GM21447 (cell line): Measurements from ENCODE around the gene CLCF1.
A peak's percentile ranks its signal among the peaks of the same experiment; 100 is the strongest.

Source experiments
- ATAC-seq: cut with Tn5 transposase; IDR thresholded peaks from one replicate; pipeline ENCODE4 v1.9.1; 2021; ENCODE audit not compliant: unreplicated experiment

Gene CLCF1

DNA sequence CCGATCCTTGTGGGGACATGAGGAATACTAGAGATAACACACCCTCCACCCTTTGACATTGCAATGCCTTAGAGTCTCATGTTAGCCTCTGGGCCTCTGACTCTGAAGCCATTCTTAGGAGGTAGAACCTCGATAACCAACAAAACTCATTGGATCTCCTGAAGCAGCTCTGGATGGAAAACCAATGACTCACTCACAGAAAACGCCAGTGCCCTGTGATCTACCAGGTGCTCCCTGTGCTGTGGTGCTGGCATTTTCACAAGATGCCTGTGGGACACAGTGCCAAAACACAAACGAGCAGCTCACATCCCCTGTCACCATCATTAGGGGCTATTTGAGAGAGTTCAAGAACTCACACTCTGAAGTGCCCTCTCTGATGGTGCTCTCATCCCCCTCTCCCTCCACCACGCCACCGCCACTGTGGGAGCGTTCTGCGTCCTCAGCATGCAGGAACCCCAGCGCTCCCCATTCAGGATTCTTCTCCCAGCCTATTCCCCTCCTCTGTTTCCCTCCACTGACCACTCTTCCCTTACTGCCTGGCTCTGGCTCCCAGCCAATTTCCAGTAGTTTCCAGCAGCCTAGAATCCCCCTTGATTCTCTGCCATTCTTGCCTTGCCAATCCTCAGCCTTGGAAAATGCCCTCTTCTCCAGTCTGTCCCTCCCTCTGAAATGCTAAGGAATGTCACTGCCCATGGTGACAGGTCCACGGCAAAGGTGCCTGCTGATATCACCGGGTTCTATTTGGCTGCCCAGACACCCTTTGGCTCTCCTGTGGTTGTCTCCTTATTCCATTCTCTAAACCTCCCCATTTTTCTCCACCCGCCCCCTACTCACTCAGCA, 15.3 kb downstream of the CLCF1 start:
- no peak for ATAC-seq

DNA sequence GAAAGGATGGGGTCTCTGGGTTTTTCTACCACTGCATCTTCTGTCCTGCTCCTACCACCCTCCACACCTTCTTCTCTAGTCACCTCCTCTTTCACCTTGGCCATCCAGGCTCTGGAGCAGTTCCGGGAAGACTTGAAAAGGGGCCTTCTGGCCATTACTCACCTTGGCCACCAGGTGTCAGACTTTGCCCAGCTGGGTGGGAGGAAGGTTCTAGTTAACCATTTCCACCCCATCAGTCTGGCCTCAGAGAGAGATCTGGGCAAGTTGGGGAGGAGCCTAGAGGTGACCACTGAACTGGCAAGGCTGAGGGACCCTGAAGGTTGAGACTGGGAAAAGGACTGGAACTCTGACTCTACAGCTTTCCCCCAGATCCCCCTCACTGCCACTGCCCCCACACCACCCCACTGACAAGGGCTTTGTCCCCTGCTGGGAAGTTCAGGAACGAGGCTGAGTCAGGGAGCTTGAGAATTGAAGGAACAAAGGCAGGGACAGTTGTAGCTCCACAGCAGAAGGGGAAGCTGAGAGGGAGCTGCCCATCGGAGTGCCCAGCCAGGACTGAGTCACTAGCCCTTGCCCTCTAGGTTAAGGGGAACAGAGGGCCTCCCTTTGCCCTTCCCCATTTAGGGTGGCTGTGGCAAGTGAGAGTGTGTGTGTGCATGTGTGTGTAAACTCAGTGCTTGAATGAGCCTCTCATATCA, 16.4 kb downstream of the CLCF1 start:
- ATAC-seq: no peak

DNA sequence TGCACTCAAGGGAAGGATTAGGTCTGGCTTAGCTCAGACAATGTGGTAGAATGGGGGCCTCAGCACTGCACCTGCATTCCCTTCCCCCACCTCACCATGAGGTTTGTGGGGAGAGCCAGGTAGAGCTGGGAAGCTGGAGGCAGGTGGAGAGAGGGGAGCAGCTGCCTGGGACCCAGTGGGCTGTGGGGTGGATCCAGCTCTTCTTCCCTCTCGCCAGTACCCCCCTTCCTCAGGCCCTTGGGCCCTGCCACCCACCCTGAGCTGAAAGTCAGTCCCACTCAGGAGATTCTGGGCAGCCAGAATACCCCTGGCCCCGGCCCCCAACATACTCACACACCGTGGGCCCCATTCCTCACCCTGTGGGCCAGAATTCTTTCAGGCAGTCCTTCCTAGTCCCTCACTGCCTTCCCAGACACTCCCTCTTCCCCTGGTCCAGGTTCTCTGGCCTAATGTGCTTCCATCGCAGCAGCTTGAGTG, 17.0 kb downstream of the CLCF1 start:
- no peak for ATAC-seq

DNA sequence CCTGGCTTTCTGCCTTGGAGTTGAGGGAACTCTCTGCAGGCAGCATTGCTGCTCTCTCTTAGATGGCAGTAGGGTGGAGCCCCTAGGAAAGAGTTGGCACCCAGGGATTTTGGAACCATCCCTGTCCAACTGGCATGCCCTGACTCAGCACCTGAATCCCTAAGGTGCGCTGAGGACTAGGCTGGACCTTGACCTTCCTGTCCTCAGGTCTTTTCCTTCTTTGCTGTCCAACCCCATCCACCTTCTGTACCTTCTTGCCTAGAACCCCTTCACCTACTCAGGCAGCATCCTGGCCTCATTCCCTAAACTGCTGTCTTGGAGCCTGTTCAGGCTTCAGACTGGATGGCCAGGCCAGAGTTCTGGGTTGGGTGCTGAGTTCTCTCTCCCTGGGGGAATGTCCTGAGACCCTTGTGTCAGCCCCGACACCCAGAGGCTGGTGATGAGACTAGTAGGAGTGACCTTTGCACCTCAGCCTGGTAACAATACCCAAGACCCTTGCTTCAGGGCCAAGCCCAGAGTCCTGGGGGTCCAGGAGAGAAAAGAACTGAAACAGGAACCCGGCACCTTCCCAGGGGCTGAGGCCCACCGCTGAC, 17.5 kb downstream of the CLCF1 start:
- no peak for ATAC-seq

DNA sequence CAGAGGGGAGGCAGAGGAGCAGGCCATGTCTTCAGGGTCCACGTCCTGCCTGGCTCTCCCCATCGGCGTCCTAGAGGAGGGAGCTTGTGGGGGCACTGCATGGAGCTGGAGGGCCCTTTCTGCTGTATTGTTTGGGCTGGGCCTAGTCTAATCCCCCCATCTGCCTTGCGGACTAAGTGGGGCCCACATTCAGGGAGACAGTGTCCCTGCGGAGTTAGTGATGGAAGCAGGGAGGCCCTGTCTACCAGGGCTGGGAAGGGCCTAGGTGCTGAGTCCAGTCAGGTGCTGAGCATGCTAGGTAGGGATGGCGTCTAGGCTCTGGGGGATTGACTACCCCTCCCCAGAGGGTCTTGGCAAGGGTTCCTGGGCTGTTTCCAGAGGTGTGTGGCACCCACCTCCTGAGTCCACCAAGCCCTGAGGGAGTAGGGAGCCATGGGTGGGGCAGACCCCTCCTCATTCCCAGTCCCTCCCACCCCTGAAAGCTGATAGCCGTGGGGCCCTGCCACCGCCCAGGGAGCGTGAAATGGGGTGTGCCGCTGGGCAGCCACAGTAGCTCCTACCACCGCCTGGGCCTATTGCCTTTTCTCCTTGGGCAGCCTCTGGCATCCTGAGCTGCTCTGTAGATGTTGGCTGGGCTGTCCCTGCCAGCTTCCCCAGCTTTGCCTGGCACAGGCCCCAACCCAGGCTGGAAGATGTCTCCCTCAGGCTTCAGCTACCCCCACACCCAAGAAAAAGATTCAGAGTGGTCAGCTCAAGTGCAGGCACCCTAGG, 18.2 kb downstream of the CLCF1 start:
- no peak for ATAC-seq

DNA sequence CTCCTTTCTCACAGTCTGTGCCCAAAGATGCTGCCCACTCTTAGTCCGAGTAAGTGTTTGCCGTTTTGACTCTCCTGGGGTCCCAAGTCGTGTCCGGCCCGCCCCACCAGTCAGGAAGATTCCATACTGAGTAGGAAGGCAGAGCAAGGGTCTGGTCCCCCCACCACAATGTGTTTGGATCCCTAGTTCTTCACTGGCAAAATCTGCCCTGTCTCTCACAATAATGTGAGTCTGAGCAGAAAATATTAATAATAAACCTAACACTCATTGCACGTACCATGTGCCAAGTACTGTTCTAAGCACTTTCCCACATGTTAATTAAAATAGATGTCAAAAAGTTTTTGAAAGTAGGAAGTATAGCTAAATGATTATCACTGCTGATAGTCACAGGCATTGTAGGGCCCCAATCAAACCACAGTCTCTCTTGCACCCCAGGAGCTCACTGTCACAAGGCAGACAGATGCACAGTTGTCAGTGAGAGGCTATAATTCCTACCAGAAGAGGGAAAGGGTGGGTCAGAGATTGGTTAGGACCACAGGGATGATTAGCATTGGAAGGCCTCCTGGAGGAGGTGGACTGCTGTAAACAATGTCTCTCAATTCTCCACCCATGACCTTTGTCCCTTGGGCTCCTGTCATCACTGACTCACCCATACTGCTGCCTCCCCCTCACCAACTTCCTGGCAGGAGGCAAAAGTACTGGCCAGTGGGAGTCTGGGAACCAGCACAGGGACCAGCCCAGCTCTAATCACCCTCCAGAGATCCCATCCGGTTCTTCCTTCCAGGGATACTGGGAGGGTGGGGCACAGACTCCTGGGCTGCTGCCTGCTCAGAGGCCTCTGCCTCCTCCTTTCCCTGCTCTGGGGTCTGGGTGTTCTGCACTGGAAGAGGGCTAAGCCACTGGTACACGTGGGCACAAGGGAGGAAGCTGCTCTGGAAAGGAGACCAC, 19.0 kb downstream of the CLCF1 start:
- no peak for ATAC-seq

DNA sequence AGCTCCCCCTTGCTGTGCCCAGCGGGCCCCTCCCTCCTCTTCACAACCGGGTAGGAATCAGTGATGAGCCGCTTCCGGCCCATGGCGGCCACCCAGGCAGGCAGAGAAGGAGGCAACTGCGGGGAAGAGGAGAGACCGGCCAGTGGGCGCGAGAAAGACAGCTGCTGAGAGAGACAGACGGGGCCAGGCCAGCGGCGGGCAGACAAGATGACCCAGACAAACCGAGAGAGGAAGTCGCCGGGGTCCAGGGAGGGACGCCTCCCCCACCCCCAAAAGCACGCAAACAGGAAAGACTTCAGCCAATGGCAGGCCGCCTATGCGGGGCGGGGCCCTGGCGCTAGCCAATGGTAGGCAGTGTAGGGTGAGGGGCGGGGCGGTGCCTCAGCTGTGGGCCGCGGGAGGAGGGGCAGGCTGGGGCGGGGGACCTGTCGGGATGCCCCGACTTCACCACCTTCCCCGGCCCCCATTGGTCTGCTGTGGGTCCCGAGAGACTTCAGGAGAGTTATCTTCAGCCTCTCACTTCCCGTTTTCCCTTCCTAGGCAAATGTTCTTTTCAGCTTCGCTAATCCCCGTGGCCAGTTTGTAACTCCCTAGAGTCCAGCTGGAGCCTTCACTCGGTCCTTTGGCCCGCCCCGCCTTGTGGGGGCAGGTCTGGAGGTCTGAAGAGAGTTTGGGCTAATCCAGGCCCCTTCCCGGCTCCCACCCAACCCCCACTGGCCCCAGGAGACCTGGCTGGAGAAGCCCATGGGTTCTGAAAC, 19.9 kb downstream of the CLCF1 start, which contains the start of gene POLD4:
Gene POLD4 (minus strand): TSS at position 230 of the 758 bp plus-strand sequence. CDS start 147 bp downstream, at position 83.
- ATAC-seq: peak; percentile 63

DNA sequence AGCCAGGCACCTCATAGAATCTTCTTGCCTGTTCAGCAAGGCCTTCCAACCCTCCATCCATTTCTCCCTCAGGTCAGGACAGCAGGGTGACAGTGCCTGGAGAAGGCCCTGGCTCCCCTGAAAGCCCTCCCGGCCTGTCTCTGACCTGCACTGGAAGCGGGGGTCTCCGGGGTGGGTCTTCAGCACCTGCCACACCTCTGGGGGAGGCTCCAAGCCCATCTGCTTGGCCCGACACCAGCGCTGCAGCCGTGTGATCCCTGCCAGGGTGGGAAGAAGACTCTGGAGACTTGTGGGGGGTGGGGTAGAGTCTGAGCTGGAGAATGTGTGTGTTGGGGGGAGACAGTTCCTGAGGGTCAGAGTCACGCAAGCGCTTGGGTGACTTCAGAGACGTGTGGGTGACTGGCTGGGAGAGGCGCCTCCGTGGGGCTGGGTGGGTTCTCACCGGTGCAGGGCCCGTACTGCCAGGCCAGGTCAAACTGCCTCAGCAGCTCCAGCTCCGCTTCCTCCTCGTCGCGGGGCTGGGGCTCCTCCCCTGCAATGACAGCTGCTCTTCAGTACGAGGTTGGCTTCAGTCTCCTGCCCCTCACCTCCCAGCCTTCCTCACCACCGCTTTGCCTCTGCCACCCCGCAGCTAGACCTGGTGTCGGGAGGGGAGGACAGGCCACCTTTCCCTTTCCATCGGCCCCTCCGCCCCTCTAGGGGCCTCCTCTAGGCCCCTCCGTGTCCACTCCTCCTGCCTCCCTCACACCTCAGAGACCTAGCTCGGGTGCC, 20.7 kb downstream of the CLCF1 start:
- peak; percentile 5 for ATAC-seq

DNA sequence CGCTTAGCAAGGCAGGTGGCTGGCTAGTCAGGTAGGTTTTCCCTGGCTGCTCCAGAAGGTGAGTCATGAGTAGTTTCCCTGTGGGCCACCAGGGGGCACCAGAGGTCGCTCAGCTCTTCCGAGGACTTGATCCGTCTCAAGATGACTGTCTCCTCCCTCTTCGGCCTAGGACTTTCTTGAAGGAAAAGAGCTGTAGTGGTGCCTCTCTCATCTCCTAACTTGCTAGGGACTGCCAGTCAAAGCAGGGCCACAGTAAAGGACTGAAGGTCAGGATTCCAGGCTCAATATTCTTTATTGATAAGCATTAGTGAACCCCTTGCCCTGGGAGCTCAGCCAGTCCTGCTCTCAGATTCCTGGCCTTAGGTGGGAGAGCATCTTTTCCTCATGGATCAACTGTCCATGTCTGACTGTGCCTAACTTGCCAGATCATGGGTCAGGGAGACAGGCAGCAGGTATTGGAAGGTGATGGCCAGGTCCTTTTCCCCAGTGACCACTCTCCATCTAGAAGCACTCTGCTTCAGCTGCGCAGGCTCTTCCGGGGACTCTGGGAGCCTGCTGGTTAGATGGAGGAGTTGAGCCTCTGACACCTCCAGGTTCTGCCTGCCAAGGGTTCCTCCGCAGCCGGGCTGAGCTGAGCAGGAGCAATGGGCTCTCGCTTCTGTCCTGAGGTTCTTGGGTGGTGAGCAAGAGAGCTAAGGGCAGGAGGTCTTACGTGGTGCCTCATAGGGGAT, 22.0 kb downstream of the CLCF1 start:
- no peak for ATAC-seq

DNA sequence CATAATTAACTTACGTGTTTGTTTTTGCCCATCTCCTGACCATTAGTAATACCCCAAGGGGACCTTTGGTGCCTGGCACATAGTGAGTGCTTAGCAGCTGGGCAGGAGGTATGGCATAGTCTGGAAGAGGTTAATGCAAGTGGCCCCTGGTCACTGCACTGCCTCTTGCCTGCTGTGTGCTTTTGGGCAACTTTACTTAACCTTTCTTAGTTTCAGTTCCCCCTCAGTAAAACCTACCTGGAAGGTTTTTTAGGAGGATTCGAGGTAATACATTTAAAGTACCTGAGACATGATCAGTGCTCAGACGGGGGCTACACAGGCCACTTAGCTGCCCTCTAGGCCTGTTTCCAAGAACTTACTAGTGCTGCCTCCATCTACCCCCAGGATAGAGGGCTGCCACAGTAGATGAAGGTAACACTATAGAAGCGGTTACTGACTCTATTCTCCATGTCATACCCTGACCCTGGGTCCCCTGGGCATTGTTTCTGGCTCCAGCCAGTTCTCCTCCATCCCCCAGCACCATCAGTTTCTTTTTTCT, 23.4 kb downstream of the CLCF1 start:
- no peak for ATAC-seq

DNA sequence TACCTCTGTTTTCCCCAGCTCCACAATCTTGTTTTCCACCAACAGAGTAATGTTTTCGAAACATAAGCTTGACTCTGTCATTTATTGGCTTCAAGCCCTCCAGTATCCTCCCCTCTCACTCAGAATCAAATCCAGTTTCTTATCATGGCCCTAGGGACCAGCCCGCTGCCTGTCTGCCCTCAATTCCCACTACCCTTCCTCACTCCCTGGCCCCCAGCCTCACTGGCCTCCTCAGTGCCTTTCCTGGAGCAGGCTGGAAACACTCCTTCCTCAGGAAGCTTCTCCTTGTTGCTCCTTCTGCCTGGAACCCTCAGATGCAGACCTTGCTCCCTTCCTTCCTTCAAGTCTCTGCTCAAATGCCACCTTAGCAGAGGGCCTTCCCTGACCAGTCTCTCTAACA, 23.9 kb downstream of the CLCF1 start:
- no peak for ATAC-seq

DNA sequence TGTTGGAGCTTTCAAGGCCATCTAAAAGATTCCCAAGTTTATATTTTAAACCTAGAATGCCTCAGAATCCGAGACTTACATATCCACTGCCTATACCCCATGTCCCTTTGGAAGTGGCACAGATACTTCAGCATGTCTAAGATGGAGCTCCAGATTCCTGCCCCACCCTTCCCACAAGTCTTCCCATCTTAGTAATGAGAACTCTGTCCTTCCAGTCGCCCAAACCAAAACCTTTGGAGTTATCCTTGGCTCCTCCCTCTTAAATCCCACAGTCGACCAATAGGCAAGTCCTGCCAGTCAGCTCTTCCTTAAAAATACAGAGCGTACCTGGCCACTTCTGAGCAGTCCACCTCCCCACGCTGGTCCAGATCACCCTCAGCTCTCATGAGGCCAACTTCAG, 24.4 kb downstream of the CLCF1 start:
- no peak for ATAC-seq

DNA sequence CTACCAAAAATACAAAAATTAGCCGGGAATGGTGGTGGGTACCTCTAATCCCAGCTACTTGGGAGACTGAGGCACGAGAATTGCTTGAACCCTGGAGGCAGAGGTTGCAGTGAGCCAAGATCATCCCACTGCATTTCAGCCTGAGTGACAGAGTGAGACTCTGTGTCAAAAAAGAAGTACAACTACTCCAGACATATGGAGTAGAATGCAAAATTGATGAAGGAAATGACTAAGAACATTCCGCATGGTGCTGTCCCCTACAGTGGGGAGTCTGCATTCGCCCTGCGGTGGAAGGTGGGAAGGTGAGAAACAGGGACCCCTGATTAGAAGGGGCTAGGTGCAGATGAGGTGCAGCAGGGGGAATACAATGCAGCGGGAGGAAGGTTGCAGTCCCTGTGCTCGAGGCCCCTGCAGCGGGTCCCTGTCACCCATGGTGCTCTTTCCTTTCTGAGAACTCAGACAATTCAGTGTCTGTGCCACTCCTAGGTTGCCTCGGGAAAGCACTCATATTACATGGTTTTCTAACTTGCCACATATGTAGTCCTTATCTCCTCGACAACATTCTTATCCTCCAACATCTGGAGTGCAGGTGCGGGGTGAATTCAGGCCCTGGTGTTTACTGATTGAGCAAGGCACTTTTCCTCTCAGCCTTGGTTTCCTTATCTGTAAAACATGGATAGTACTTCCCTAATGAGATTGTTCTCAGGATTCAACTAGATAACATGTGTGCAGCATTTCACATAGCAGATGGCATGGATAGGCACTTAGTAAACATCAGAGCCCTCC, 25.2 kb downstream of the CLCF1 start:
- ATAC-seq: no peak

DNA sequence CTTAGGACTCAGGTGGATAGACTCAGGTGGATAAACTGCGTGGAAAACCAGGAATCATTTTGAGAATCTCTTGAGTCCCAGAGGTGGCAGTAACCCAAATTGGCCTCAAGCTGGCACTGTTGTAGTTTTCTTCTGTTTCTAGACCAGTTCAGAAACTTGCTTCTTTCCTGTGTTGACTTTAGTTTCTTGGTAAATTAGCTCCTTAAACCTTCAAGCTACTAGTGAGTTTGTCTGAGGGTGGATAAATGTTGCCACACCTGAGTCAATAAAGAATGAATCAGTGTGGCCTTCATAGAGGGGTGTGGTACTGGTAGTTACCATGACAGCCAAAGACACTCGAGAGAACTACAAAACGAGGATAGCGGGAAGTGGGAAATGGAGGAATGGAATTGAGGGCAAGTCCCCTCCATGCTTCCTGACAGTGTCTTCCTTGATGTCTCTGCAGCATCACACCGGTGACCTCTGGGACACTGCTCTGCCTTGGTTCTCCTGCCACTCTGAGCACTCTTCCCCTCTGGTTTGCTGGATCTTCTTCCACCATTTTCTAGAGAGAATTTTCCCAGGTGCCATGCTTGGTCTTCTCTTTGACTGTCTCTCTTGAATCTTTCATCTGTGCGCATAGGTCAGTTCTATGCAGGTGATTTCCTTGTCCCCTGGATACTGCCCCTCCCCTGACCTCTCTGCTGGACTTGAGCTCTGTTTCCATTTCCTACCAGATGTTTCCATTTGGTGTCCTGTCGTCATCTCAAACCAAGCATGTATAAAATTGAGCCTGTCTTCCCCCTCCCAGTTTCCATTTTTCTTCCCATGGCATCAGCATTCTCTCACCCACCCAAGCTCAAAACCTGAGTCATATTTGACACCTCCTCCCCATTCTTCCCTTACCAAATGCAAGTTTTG, 27.2 kb downstream of the CLCF1 start:
- no peak for ATAC-seq

DNA sequence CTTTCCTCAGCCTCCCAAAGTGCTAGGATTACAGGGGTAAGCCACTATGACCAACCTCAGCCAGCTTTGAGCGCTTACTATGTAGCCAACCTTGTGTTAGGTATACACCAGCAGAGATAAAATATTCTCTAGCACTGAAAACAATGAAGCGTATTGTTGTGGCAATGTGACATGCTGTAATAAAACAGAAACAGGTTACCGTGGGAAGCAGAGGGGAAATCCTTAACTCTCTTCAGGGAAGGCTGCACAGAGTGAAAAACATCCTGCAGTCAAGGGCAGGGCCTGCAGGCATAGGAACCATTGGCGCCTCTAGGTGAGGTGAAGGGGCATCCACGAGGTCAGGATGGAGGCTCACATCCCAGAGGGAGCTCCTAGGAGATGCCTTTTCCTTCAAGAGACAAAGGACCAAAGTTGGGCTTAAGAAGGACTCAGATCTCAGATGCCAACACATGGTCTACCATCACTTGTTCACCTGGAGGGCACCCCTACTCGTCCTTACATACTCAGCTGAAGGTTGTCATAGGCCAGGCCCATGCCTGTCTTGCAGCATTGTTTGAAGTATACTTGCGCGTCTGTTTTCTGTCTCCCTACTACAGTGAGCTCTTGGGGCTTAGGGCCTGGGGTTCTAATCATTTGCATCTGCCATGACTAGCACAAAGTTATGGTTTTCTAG, 28.0 kb downstream of the CLCF1 start:
- ATAC-seq: no peak
